ENCODE measurements around the gene ARL6IP5.
A peak's percentile ranks its signal among the peaks of the same experiment; 100 is the strongest.

ARL6IP5 gene, protein sequence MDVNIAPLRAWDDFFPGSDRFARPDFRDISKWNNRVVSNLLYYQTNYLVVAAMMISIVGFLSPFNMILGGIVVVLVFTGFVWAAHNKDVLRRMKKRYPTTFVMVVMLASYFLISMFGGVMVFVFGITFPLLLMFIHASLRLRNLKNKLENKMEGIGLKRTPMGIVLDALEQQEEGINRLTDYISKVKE

DNA sequence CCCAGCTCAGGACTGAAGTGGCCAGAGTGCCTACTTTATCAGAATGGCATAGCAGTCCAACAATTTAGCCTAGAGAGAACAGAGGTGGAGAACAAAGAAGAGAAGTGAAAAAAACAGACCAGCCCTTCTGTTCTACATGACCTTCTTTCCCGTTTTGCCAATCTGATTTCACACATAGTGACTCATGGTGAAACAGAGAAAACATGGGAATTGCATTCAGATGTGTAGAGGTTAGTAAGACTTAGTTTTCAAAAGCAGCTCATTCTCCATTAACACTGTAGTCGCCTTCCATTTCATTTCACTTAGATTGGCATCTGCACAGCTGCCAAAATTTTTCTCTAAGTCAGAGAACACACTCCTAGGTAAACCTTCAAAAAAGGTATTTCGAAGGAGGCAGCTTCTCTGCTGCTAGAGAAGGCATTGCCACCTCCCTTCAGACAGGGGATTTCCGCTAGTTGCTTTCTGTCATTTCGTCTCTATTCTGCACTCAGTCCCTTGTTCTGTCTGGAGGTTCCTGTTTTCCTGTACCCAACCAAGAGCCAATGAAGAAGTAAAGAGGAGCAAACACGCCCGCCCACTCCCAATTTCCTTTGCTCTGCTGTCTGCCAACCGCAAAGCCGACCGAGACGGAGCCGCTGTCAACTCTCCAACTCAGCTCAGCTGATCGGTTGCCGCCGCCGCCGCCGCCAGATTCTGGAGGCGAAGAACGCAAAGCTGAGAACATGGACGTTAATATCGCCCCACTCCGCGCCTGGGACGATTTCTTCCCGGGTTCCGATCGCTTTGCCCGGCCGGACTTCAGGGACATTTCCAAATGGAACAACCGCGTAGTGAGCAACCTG is at the start of gene ARL6IP5:
Gene ARL6IP5, plus strand, starts transcription at position 612 of the 842 bp plus-strand sequence. Its CDS starts 111 bp downstream, at position 723.
- peak; percentile 98 for DNase-seq

DNA sequence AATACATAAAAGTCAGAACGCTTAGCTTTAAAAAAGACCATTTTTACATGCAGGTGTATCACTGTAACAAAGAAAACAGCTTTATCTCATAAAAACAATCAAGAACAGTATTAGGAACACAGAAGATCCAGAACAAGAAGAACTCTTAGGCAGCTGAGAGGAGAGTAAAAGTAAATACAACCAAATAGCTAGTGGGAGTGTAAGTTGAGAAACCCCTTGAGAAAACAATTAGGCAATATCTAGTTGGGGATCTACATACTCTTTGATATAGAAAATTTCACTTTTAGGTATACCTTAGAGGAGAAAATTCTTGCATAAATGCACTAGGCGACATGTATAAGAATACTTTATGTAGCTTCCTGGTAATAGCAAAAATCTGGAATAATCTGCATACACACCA is 40.1 kb upstream of the ARL6IP5 start:
- DNase-seq: no peak

DNA sequence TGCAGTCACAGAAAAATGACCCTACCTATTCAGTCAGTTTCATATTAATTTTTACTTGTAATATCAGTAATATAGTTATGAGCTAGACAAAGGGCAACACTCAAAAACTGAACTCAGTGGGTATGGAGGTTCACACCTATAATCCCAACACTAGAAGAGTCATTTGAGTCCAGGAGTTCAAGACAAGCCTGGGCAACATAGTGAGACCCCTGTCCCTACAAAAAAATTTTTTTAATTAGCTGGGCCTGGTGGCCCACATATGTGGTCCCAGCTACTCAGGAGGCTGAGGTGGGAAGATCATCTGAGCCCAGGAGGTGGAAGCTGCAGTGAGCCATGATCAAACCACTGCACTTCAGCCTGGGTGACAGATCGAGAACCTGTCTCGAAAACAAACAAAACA is 35.7 kb upstream of the ARL6IP5 start:
- no peak for DNase-seq

DNA sequence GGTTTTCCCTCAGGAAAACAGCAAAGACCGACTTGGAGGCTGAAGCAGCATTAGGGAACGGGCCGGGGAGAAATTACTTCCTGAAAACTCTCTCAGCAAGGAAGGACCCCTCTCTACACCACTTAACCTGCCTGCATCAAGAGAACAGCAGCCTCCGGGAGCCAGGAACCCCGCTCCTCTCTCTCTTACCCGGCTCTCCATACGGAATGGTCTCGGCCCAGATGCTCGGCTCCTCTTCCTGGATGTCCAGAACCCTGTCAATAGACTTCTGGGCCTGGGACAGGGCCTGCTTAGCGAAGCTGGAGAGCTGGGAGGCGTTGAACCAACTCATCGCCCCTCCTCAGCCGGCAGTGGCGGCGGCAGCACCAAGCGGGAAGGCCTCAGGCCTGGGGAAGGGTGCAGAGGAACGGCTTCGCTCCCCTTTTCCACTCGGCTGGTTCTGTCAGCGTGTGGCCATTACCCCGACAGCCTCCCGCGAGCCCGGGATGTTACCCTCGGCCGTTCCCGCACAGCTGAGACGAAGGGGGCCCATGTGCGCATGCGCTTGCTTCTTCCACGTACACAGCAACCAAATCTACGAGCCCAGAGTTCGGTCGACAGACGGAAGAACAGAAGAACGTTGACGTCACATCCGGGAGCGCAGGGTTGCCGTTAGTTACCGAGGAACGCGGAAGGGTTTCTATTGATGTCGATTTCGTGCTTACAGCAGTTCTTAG is 32.8 kb upstream of the ARL6IP5 start, which contains the start of gene TMF1:
Gene TMF1, minus strand, starts transcription at position 578 of the 716 bp plus-strand sequence. Its CDS starts 247 bp downstream, at position 331.
- DNase-seq: peak; percentile 100

DNA sequence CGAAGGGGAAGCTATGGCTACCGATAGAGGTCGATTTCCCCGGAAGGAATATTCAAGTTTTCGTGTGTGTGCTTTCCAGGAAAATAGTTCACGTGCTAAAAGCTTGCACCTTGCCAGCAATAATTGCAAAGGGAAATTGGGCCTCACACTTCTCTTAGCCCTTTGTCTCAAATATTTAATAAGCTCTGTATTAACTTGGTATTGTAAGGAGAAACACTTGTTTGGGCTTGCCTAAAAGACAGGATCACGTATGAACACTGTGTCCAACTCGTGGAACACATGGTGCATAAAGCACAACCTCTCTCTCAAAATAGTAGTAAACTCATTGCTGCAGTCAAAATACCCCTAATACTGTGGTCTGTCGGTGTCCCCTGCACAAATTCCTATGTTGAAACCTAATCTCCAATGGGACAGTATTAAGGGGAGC is 32.3 kb upstream of the ARL6IP5 start:
- no peak for DNase-seq

DNA sequence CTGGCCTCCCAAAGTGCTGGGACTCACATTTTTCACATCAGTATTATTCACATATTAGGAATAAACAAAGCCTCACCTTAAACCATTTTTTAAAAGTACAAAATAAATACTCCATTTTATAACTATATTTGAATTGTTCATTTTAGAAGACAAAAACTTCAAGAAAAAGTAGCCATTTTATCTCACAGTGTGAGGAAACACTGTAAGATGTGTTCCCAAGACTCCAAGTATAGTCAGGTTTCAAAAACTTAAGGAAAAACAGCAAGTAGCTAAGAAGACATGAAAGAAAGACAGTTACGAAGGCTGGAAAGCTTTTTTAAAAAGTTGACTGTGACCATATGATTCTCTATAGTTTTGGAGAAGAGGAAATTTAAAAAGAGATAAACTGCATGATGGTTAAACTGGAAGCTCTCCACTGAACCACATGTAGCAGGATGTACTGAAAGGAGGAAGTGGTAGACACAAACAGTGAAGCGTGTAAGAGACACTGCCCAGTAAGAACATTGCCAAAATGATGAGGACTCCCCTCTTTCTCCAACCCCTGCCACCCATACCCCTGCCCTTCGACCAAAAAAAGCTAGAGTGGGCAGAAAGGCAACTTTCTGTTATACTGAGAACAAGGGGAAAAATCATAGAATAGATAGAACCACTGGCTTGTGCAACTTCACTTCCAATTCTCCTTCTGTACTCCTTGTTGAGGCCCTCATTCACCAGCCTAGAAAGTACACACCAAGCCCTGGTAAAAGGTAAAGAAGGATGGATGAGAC is 26.4 kb upstream of the ARL6IP5 start:
- DNase-seq: peak; percentile 68

DNA sequence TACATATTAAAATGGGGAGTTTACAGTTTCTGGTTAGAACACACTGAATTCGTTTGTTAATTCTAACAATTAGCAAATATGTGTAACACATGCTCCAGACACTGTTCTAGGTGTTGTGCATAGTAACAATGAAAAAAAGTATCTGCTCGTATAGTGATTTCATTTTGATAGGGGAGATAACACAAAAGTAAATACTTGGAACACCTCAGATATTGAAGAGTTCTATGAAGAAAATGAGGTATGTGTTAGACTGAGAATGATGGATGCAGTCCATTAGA is 25.9 kb upstream of the ARL6IP5 start:
- no peak for DNase-seq

DNA sequence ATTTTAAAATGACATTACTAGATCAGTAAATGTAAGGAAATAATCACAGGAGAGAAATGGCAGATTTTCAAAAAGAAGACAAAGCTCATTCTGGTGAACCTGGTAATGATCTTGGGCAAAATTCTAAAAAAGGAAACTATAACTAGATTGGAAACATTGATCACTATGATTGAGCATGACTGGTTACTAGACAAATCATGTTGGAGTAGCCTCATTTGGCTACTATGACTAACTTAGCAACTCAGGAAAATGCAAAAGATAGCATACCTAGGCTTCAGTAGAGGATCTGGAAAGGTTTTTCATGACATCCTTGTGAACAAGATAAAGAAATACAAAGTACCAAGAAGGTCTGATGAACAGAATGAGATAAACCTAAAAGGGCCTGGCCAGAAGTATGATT is 25.0 kb upstream of the ARL6IP5 start:
- no peak for DNase-seq

DNA sequence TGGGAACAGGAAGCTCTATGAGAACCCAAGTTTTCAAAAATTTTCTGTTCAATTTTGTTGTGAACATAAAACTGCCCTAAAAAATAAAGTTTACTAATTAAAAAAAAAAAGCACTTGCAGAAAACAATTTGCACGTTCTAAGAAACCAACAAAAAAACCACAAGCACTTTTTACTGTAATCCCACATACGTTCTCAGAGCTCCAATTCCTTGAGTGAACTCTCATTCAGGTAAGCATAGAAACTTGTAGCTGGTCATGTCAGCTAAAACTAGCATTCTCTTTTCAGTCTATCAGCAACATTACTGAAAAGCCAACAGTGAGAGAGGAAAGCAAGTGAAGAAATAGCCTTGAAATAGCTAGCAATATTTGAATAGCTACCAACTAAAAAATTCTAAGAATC is 21.1 kb upstream of the ARL6IP5 start:
- no peak for DNase-seq

DNA sequence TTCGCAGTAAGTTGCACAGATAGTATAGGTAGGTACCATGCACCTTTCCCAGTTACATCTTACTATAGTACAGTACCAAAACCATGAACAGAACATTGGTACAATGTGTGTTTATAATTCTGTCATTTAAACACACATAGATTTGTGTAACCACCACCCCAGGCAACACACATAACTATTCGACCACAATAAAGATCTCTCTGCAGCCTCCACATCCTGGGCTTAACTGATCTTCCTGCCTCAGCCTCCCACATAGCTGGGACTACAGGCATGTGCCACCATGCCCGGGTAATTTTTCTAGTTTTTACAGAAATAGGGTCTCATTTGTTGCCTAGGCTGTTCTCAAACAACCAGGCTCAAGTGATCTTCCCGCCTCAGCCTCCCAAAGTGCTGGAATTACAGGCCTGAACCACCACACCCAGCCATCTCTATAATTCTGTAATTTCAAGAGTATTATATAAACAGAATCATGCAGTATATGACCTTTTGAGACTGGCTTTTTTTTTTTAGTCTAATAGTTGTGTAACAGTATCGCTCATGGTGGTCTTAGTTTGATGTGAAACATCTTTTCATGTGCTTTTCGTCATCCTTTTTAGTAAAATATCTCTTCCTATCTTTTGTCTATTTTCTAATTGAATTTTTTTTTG is 19.3 kb upstream of the ARL6IP5 start:
- no peak for DNase-seq

DNA sequence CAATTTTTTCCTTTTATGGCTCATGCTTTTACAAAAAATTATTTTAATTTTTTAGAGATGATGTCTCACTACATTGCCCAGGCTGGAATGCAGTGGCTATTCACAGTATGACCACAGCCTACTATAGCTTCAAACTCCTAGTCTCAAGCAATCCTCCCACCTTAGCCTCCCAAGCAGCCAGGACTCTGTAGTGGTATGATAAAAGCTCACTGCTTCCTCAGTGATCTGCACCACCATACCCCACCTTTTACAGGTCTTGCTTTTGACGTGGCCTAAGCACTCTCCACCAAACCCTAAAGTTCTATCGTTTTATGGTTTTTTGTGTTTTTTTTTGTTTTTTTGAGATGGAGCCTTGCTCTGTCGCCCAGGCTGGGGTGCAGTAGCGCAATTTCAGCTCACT is 18.6 kb upstream of the ARL6IP5 start:
- no peak for DNase-seq

DNA sequence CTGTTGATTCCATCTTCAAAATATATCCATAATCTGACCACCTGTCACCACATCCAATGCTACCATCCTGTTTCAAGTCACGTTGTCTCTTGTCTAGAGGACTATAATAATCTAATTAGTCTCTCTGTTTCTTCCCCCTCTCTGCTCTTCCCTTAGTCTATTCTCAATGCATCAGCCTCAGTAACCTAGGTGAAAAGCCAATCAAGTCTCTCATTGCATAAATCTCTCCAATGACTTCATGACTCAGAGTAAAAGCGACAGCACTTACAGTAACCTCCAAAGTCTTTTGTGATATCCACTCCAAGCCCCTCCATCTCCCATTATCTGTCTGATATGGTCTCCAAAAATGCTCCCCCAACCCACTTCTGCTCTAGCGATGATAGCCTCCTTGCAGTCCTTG is 11.8 kb upstream of the ARL6IP5 start:
- no peak for DNase-seq

DNA sequence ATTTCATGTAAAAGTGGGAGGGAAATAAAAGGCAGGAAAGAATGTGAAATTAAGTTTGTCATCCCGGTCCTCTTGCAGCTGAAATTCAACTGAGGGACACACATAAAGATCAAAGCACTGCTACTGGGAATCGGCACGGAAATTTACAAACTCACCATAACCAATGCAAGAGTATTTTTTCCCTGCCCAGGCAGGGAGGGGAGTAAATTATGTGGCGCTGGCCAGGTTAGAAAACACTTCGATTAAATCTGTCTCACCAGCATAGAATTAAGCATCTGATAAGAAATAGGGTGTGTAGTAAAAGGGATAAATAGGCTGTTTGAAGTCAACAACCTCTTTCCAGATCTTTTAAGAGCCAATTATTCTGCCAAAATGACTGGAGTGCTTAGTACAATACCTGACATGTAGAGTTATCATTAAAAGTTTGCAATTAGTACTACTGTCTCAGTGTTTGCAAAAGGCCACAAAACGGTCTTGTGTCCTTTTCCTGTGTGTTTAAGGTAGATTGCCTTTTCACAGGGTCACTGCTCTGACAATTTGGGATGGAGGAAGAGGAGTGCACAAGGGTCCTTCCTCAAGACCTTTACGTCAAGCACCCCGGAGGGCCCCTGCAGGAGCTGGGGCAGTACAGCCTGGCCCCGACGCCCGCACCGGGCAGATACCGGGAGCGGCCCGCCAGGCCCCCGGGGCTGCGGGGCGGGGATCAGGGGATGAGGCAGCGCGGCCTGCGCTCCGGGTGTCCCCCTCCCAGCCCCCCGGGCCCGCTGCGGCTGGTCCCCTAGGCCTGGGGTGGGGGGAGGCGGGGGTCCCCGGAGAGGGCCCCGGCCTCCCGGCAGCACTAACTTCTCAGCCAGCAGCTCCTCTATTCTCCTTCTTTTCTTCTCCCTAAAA is 5.2 kb upstream of the ARL6IP5 start:
- DNase-seq: peak; percentile 31

DNA sequence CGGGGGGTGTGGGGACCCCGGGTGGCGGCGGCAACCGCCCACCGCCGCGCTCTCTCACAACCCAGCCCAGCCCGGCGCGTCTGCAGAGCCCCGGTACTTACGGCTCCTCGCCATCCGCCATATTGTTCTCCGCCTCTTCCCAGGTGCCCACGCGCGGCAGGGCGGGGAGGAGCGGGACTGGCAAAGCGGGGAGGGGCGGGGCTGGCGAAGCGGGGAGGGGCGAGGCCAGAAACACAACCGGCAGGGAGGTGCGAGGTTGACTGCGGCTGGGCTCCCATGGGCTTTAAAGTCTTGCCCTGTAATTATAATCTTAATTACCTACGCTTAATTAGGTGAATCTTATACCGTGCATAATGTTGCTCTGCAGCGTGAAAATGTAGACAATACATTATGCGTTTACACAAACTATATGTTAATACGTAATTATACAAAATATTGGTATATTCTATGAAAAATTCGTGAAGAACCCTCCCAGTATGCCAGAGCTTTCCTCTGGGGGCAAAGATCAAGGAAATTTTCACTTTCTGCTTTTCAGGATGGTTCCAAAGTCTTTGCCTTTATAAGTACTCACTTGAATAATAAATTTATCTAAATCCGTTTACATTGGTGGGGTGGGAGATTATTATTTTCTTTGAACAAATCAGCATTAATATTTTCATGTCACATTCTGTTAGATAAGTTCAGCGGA is 4.4 kb upstream of the ARL6IP5 start, which contains the start of gene UBA3:
Gene UBA3, minus strand, starts transcription at position 133 of the 688 bp plus-strand sequence. Its CDS starts 12 bp downstream, at position 121.
- peak; percentile 95 for DNase-seq

DNA sequence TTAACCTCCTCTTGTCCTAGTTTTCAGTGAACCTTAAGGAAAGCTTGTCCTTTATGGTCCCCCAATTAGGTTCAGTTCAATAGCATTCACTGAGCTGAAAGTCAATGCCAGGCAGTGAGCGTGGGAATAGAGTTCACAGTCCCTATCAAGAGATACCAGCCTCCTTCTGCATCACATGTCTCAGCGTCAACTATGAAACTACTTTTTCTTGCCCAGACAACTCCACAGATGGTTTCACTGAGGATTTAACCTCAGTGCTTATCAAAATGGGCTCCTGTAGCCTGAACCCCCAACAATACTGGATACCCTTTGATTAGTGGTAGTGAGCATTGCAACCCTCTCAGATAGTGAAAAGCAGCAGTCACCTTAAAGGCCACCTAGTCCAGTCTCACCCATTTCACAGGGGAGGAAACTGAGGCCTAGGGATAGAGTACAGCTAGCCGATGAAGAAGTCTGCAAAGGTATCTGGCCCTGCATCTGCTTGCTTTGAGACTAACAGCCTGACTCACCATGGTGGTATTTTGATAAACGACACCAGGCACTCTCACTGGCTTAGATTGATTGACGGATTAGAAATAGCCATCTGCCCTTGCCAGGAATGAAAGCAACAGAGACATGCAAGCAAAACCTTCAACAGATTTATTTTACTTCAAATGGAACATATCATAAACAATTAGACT is 3.0 kb upstream of the ARL6IP5 start:
- peak; percentile 86 for DNase-seq

DNA sequence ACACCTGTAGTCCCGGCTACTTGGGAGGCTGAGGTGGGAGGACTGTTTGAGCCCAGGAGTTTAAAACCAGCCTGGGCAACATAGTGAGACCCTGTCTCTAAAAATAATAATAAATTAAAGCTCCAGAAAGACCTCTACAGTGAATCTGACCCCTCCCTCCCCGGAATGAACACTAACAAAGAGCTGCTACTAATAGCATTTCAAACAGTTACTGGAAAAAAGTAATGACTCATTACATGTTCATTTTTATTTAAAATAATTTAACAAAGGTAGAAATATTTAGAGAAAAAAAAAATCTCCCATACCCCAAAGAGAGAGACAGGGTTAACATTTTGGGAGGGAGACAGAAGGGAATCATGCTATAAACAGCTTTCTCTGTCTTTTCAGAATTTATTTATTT is 2.4 kb upstream of the ARL6IP5 start:
- no peak for DNase-seq

DNA sequence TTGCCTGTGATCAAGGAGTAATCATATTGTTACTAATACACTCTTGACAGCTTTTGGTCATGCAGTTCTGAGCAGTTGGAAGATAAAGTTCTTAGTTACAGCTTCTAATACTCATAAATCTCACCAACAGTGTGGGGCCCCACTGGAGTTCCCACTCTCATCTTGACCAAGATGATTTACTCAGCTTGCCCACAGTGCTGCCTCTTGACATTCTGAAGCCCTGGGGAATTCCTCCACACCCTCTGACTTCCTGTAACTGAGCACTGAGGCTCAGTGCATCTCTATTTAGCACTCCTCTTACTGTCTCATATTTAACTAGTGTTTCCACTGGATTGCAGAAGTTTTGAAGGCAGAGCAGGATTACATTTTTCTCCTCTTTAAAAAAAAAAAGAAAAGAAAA is 1.9 kb upstream of the ARL6IP5 start:
- no peak for DNase-seq

DNA sequence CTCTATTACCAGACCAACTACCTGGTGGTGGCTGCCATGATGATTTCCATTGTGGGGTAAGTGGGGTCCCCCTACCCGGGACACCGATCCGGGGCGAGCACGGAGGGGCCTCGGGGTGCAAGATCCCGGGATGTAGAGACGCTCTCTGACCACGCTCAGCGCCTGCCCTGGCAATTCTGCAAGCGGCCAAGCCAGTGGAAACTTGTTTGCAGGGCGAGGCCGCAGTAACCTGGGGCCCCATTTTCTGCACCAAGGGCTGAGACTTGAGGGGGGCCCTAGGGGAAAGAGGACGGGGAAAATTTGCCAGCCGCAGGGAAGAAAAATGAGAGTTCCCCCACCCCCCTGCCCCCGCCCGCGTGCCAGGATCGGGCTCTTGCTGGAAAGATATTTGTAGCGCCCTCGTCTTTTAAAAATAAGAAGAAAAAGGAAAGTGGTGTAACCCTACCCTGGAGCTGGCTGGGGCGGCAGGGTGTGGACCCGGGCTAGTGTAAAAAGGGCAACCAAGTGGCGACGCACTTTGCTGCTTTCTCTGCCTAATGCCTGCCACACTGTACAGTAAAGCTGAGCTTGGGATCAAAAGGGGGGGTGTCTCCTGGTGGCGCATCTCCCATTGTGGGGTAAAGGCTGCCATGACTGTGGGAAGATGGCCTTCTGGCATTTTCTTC is 563 bp downstream of the ARL6IP5 start:
- peak; percentile 51 for DNase-seq
